AG04450 (cell line): ENCODE data around the gene HRK. TPM values are rescaled to one million over a fixed set of nuclear protein-coding genes. Genes with fewer than 3 reads are reported as not detected.

Experiments
- CTCF ChIA-PET: fragments of 300-600, 350-600 bp; formaldehyde crosslinking; extraction: SDS; loops from one replicate; lab custom pipeline; 2022; ENCODE audit warnings: antibody characterized with exemption, inconsistent platforms; lab: Charles Lee
- POLR2A ChIA-PET: fragments of 350-600 bp; formaldehyde crosslinking; extraction: SDS; loops from one replicate; lab custom pipeline; 2021; ENCODE audit warnings: antibody characterized with exemption, inconsistent platforms; lab: Yijun Ruan, JAX
- DNase-seq: peaks from one replicate; pipeline ENCODE4 v3.0.0-alpha.2; 2011; ENCODE audit warnings: low read depth, low spot score
- H3K27ac ChIP-seq: one replicate; pipeline ENCODE4 v1.5.1; 2012; ENCODE audit warnings: low read depth, low read length, control low read depth
- H3K27me3 ChIP-seq: one replicate; pipeline ENCODE4 v1.6.0; 2012; ENCODE audit warnings: low read length; ENCODE audit not compliant: control insufficient read depth, insufficient read depth
- H3K4me3 ChIP-seq: 2 replicates; pipeline ENCODE4 v1.5.1; 2011; ENCODE audit warnings: mild to moderate bottlenecking, low read depth, low read length, control low read depth
- H3K9me3 ChIP-seq: 2 replicates; pipeline ENCODE4 v1.5.1; 2012; ENCODE audit warnings: low read length; ENCODE audit not compliant: control insufficient read depth, insufficient read depth
- CTCF ChIP-seq: IDR thresholded peaks from 2 replicates; pipeline ENCODE4 v1.5.1; 2011; ENCODE audit warnings: low read depth, low read length, control low read depth, inconsistent platforms
- polyA plus RNA-seq: library from polyadenylated mRNA; depleted of rRNA; stranded (reverse); fragments of >200 nt; gene quantifications from 2 replicates; pipeline ENCODE4 v1.2.3, GENCODE V29; 2011

Gene HRK
- polyA plus RNA-seq, 1 experiment: not detected

GRCh38 chr12:116880213-116880816 lies 926 bp downstream of the HRK start:
- TF ChIP-seq CTCF: no peak
- ChIA-PET CTCF (interaction anchor here (0.8 kb wide), 1 partner anchor 171 kb away, joined by 3 read pairs; no protein-coding TSS in a partner anchor), POLR2A (no interaction called here)
- no peak for DNase-seq
- no peak overlapping the region for H3K27ac ChIP-seq
- H3K9me3 ChIP-seq: no peaks in the 10 kb centered on the region; the same call in 1 of the 2 replicates
- H3K4me3 ChIP-seq: no peak overlapping the region
- H3K27me3 ChIP-seq: peaks cover 75% of the 10 kb centered on the region

DNA sequence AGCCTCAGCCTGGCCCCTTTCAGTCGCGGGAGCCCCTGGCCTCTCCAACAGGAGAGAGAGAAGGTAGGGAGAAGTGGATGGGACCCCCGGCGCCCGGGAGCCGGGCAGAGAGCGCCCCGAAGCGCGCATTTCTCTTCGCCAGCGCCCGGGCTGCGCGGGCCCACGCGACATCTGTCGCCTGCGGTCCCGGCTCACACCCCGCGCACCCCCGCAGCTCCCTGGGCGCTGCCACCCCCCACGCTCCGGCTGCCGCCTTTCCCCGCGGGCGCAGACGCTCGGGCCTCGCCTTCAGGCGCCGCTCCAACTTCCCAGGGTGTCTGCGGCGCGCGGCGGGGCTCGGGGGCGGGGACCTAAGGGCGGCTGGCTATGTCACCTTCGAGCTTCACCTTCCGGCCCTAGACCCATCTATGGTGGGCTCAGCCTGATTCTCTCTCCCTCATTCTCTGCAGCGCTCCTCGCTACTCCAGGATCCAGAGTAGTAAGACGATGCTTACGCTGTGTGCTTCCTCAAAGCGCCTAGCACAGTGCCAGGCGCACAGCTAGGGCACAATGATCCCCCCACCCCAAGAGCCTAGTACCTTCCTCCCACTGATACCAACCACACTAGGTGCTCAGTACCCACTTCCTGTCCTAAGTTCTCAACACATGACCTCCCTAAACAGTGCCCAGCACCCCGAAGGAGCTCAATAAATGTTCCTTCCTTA lies 1.6 kb downstream of the HRK start:
- TF ChIP-seq CTCF: no peak
- ChIA-PET POLR2A (no interaction called here), CTCF (interaction anchor here (0.8 to 0.9 kb wide), 2 partner anchors 170 to 176 kb away, joined by 3 read pairs; no protein-coding TSS in a partner anchor)
- Histone ChIP-seq H3K27me3 (peaks cover 74% of the 10 kb centered on the region), H3K27ac (no peak overlapping the region), H3K9me3 (peaks cover 1% of the 10 kb centered on the region), H3K4me3 (no peak overlapping the region)
- DNase-seq: no peak

DNA sequence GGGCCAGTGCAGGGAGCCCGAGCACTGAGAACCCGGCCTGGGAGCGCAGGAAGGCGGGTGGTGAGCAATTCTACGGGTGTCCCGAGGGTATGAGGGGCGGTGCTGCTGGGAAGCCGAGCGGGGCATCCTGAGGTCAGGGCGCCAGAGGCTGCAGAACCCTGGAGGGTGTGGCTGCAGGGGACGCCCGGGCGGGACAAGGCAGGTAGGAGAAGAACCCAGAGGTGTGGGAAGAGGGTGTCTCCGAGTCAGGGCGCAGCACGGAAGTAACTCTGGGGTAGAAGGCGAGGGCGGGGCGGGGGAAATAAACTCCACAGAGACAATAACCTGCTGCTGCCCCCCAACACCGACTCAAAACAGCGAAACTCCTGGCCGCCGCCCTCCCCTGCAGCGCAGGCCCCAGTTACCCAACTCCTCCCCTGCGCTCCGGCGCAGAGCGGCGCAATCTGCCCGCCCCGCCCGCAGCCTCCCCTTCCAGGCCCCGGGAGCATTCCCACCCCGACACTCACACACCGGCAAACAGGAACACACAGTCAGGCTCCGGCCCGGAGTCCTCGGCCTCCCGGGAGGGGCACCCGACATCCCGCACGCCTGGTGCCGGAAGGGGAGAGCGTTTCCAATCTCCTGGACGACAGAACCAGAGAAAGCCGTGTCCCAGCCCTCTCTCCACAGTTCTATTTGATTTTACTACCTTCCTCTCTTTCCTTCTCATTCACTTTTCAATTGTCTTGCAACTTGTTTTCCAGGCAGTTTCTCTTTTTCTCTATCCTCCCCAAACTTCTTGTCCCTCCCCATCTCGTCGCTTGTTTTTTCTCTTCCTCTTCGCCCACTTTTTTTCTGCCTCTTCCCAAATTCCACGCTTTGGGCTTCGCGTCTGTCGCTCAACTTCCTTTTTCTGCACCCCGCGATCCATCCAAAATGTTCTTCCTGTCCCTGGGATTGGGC lies 2.4 kb downstream of the HRK start:
- H3K4me3 ChIP-seq: 0 out of 2 replicates have a peak overlapping the region, but pooled peaks have one; percentile 25
- no peak for DNase-seq
- ChIA-PET POLR2A (no interaction called here), CTCF (interaction anchor here (0.8 to 0.9 kb wide), 2 partner anchors 169 to 175 kb away, joined by 3 read pairs; no protein-coding TSS in a partner anchor)
- TF ChIP-seq CTCF: no peak
- peaks cover 7% of the 10 kb centered on the region for H3K9me3 ChIP-seq
- H3K27me3 ChIP-seq: peaks cover 76% of the 10 kb centered on the region
- no peak overlapping the region for H3K27ac ChIP-seq

GRCh38 chr12:116876151-116876869 lies 4.9 kb downstream of the HRK start:
- no peak overlapping the region for H3K4me3 ChIP-seq
- H3K27me3 ChIP-seq: peaks cover 60% of the 10 kb centered on the region
- no peak overlapping the region for H3K27ac ChIP-seq
- peaks cover 7% of the 10 kb centered on the region for H3K9me3 ChIP-seq
- ChIA-PET CTCF (no interaction called here), POLR2A (no interaction called here)
- no peak for DNase-seq
- no peak for TF ChIP-seq CTCF
